Right lung (tissue), 5 donors: ENCODE results near the gene CEP112. TPM values are rescaled to one million over a fixed set of nuclear protein-coding genes. Genes with fewer than 3 reads are reported as not detected.
"Not testable (repeated sequence)": the region's sequence is repeated elsewhere in the genome, so short reads cannot be mapped to it uniquely, and the experiment has no call there.

Source experiments
- DNase-seq, 2 donors: peaks; one replicate each; pipeline ENCODE4 v3.0.0-alpha.2; 2013
- polyA plus RNA-seq, 5 donors: library from polyadenylated mRNA; unstranded; fragments of 120-200 nt; gene quantifications; one replicate each; pipeline versions ENCODE4 v1.2.1 to v1.2.3, GENCODE V29; 2013; ENCODE audit warnings: inconsistent platforms in 1 of 5, low replicate concordance in 1 of 5; ENCODE audit not compliant: insufficient read length in 5 of 5, insufficient read depth in 1 of 5

The CEP112 gene
- polyA plus RNA-seq, 5 donors = 12.6 to 24.4 (median 20.8) TPM

GRCh38 chr17:65891231-65891735 is 300.6 kb downstream of the CEP112 start:
- DNase-seq = no peak

GRCh38 chr17:65888649-65889048 is 303.3 kb downstream of the CEP112 start:
- no peak for DNase-seq

- no peak for DNase-seq
Observed at GRCh38 chr17:65886315-65887245, 305.4 kb downstream of the CEP112 start.

- DNase-seq = no peak
Observed at GRCh38 chr17:65885541-65886312, 306.2 kb downstream of the CEP112 start.

GRCh38 chr17:65876985-65877384 is 314.9 kb downstream of the CEP112 start:
- no peak for DNase-seq

GRCh38 chr17:65868881-65869280 is 323.1 kb downstream of the CEP112 start:
- DNase-seq = no peak

GRCh38 chr17:65867014-65867413 is 324.9 kb downstream of the CEP112 start:
- DNase-seq = no peak

- DNase-seq = no peak
Observed at GRCh38 chr17:65865715-65866425, 326.1 kb downstream of the CEP112 start.

- no peak for DNase-seq
Observed at GRCh38 chr17:65864394-65864793, 327.5 kb downstream of the CEP112 start.

- DNase-seq = no peak
Observed at GRCh38 chr17:65857718-65858117, 334.2 kb downstream of the CEP112 start.

GRCh38 chr17:65856865-65857264 is 335.1 kb downstream of the CEP112 start:
- DNase-seq = no peak

- DNase-seq = no peak
Observed at GRCh38 chr17:65855675-65856074, 336.3 kb downstream of the CEP112 start.

- no peak for DNase-seq
Observed at GRCh38 chr17:65855245-65855644, 336.7 kb downstream of the CEP112 start.

GRCh38 chr17:65853816-65854215 is 338.1 kb downstream of the CEP112 start:
- DNase-seq = no peak

GRCh38 chr17:65852911-65853310 is 339.0 kb downstream of the CEP112 start:
- no peak for DNase-seq

GRCh38 chr17:65851965-65852736 is 339.8 kb downstream of the CEP112 start:
- no peak for DNase-seq

GRCh38 chr17:65850486-65850885 is 341.4 kb downstream of the CEP112 start:
- DNase-seq = no peak

- no peak for DNase-seq
Observed at GRCh38 chr17:65848751-65849150, 343.2 kb downstream of the CEP112 start.

- no peak for DNase-seq
Observed at GRCh38 chr17:65841089-65841488, 350.8 kb downstream of the CEP112 start.

GRCh38 chr17:65837232-65837631 is 354.7 kb downstream of the CEP112 start:
- not testable (repeated sequence) for DNase-seq

GRCh38 chr17:65833214-65833613 is 358.7 kb downstream of the CEP112 start:
- no peak for DNase-seq
